Sigmoid colon (tissue), 7 donors: ENCODE measurements around the gene LAD1. TPM values are rescaled to one million over a fixed set of nuclear protein-coding genes. Genes with fewer than 3 reads are reported as not detected.

Source experiments
- DNase-seq: peaks from one replicate; pipeline ENCODE4 v3.0.0-alpha.2; 2019
- H3K27ac ChIP-seq, 4 donors: fragments of 200-600 bp; sonication (generic); one replicate each; pipeline ENCODE4 v1.5.1; 2016 to 2019; ENCODE audit warnings: mild to moderate bottlenecking in 1 of 4
- H3K27me3 ChIP-seq, 3 donors: fragments of 200-600 bp; sonication (generic); one replicate each; pipeline ENCODE4 v1.5.1; 2019; ENCODE audit warnings: mild to moderate bottlenecking in 1 of 3
- H3K36me3 ChIP-seq, 4 donors: fragments of 200-600 bp; sonication (generic); one replicate each; pipeline ENCODE4 v1.5.1; 2016 to 2019
- H3K4me1 ChIP-seq, 4 donors: fragments of 200-600 bp; sonication (generic); one replicate each; pipeline ENCODE4 v1.5.1; 2017 to 2019
- H3K4me3 ChIP-seq, 4 donors: fragments of 200-600 bp; sonication (generic); one replicate each; pipeline ENCODE4 v1.5.1; 2017 to 2019; ENCODE audit warnings: mild to moderate bottlenecking in 2 of 4, moderate library complexity in 1 of 4
- H3K9me3 ChIP-seq, 4 donors: fragments of 200-600 bp in 3 of 4; sonication (generic) in 3 of 4; one replicate each; pipeline versions ENCODE4 v1.5.1 to v1.6.1; 2013 to 2019
- EP300 ChIP-seq, 4 donors: sonication (generic); formaldehyde crosslinking; IDR thresholded peaks; one replicate each; pipeline ENCODE4 v1.6.1; 2017; ENCODE audit warnings: antibody characterized with exemption in 4 of 4
- POLR2A ChIP-seq, 2 donors: fragments of 450-650 bp; IDR thresholded peaks; one replicate each; pipeline ENCODE4 v1.6.1; 2016; ENCODE audit warnings: antibody characterized with exemption in 2 of 2, mild to moderate bottlenecking in 2 of 2, moderate library complexity in 2 of 2
- POLR2AphosphoS5 ChIP-seq, 4 donors: sonication (generic); formaldehyde crosslinking; IDR thresholded peaks; one replicate each; pipeline ENCODE4 v1.6.1; 2017; ENCODE audit warnings: antibody characterized with exemption in 4 of 4
- WGBS, 2 donors: extraction: QIAGEN DNeasy Blood & Tissue Kit; methylation state at CpG; one replicate each; pipeline ENCODE4 v1.1.7; 2013; 5-methylcytosine and 5-hydroxymethylcytosine counted together
- intact Hi-C: fragments of 100-400 bp; cut with DNase I; formaldehyde crosslinking; loops from one replicate; pipeline ENCODE4 v1.15.1; 2023
- polyA plus RNA-seq, 3 donors: library from polyadenylated mRNA; stranded (reverse); fragments of 200-250 nt; gene quantifications; one replicate each; pipeline ENCODE4 v1.2.3, GENCODE V29; 2013
- total RNA-seq, 4 donors: library from RNA; depleted of rRNA; stranded (reverse); fragments of >200 nt; gene quantifications; one replicate each; pipeline ENCODE4 v1.1.0, GENCODE V29; 2016
- TF ChIP-seq, protein P1 (sequence below), 4 experiments: fragments of 450-650 bp in 3 of 4; fragments of 200-600 bp in 1 of 4; IDR thresholded peaks; one replicate each; pipeline ENCODE4 v1.5.1; 2016 to 2019; ENCODE audit warnings: antibody characterized with exemption in 4 of 4, mild to moderate bottlenecking in 3 of 4, moderate library complexity in 2 of 4
- donor health status: healthy with polysubstance abuse.
- donor health status: Bipolar disorder and iron deficiency.
- donor health status: healthy.

LAD1 gene
- total and polyA plus RNA-seq, 7 donors = 63.7 to 151 (median 102) TPM; not detected in 4

DNA sequence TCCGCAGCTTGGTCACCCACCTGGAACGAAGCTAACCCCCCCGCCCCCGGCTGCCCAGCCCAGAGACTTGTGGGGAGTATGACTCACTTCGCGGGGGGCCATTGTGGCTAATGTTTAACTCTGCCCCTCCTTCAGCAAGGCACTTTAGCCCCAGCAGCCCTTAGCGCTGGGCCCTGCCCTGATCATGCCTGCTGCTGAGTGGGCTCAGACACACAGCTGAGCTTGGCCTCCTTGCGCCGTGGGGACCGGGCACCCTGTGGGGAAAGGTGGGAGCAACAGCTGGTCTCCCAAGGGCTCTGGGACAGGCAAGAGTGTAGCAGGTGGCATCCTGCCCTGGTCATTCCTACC is 6.3 kb upstream of the LAD1 start:
- H3K9me3 ChIP-seq = no peaks in the 10 kb centered on the region
- intact Hi-C loops = no loop called here
- TF ChIP-seq, protein P1, sequence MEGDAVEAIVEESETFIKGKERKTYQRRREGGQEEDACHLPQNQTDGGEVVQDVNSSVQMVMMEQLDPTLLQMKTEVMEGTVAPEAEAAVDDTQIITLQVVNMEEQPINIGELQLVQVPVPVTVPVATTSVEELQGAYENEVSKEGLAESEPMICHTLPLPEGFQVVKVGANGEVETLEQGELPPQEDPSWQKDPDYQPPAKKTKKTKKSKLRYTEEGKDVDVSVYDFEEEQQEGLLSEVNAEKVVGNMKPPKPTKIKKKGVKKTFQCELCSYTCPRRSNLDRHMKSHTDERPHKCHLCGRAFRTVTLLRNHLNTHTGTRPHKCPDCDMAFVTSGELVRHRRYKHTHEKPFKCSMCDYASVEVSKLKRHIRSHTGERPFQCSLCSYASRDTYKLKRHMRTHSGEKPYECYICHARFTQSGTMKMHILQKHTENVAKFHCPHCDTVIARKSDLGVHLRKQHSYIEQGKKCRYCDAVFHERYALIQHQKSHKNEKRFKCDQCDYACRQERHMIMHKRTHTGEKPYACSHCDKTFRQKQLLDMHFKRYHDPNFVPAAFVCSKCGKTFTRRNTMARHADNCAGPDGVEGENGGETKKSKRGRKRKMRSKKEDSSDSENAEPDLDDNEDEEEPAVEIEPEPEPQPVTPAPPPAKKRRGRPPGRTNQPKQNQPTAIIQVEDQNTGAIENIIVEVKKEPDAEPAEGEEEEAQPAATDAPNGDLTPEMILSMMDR (IDR thresholded peaks at IDR 0.05) = no peak
- TF ChIP-seq POLR2A (IDR thresholded peaks at IDR 0.05) (peak in 1 of 2 donors; percentile 11), POLR2AphosphoS5 (IDR thresholded peaks at IDR 0.05) (no peak)
- no peaks in the 10 kb centered on the region for H3K36me3 ChIP-seq
- no peak for DNase-seq
- no peak overlapping the region for H3K4me3 ChIP-seq
- H3K4me1 ChIP-seq = no peaks in the 10 kb centered on the region
- WGBS, 2 donors = 16 to 60% methylated on average over 10 of the region's 10 CpGs
- peaks cover 2 to 16% (median 3%) of the 10 kb centered on the region in 3 donors for H3K27me3 ChIP-seq
- no peak overlapping the region for H3K27ac ChIP-seq

DNA sequence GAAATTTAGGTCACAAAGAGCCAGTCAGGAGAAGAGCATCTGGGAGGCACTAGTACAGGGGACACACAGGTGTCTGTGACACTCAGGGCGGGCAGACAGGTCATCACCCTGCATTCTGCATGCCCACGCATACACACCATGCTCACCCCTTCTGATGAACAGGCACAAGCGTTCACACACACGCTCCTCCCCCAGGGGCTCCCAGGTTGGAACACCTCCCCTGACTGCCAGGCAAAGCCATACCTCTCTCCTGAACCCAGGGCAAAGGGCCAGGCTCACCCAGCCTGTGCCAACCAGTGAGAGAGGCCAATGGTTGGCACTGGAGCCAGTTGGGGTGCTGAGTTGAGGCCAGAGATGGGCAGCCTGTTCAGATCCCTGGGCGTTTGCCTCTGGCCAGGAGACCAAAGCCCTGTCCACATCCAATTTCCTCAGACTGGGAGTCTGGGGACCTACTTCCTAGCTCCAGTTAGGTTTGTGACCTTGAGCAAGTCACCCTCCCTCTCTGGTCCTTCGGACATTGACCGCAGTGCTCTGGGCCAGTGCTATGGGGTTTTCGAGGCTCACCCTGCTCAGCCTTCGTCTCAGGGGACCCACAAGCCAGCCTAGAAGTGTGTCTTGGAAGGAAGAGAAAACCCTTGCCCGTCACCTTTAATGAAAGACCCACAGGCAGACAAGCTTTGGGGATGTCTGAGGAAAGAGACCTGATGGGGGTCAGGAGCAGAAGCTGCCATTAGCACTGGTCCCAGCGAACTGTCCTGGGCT is 5.8 kb upstream of the LAD1 start:
- Histone ChIP-seq H3K27ac (no peak overlapping the region), H3K27me3 (peaks cover 7 to 21% (median 9%) of the 10 kb centered on the region in 3 donors), H3K4me1 (no peaks in the 10 kb centered on the region), H3K36me3 (no peaks in the 10 kb centered on the region), H3K9me3 (no peaks in the 10 kb centered on the region), H3K4me3 (no peak overlapping the region)
- intact Hi-C loops = no loop called here
- no peak for DNase-seq
- WGBS, 2 donors = 37 to 78% methylated on average over 11 of the region's 11 CpGs
- no peak for TF ChIP-seq POLR2AphosphoS5 (IDR thresholded peaks at IDR 0.05)
- TF ChIP-seq, protein P1 (IDR thresholded peaks at IDR 0.05) = no peak
- TF ChIP-seq POLR2A (IDR thresholded peaks at IDR 0.05) = no peak
- no peak for TF ChIP-seq EP300 (IDR thresholded peaks at IDR 0.05)

DNA sequence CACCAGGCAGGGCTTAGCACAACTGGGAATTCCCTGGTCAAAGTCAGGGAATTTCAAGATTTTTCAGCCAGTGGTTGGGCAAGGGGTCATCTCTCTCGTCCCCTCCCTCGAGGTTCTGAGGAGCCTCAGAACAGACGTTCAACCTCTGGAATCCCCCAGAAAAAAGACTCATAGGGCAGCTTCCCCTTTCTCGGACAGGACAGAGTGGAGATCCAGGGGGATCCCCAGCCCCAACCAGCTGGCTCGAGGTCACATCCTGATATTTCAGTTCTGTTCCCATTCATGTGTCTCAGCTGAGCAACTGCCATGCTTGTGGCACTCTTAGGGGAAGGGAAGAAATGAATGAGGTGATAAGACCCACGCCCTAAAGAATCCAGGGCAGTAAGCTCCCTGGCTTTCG is 4.9 kb upstream of the LAD1 start:
- DNase-seq = no peak
- H3K9me3 ChIP-seq = no peaks in the 10 kb centered on the region
- intact Hi-C loops = no loop called here
- TF ChIP-seq, protein P1 (IDR thresholded peaks at IDR 0.05) = no peak
- H3K27me3 ChIP-seq = peaks cover 16 to 30% (median 17%) of the 10 kb centered on the region in 3 donors
- no peak overlapping the region for H3K4me3 ChIP-seq
- H3K4me1 ChIP-seq = peaks cover 0 to 8% (median 4%) of the 10 kb centered on the region in 4 donors
- H3K27ac ChIP-seq = no peak overlapping the region
- WGBS, 2 donors = 16 to 43% methylated on average over 7 of the region's 7 CpGs
- no peaks in the 10 kb centered on the region for H3K36me3 ChIP-seq

DNA sequence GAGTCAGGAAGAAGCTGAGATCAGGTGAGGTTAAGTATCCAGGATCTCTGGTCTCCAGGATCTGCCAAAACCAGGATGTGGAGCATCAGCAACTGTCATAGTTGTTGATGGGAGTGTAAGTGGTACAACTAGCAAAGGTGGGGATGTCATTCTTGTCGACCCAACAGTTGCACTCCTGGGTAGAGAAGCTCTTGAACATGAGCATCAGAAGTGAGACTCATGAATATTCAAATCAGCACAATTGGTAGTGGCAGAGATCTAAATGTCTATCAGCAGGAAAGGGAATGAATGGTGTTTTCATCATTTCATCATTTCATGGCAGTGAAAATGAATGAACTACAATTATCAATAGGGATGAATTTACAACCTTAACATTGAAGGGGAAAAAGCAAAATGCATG is 4.2 kb upstream of the LAD1 start:
- no peak overlapping the region for H3K4me3 ChIP-seq
- intact Hi-C loops = no loop called here
- no peaks in the 10 kb centered on the region for H3K36me3 ChIP-seq
- no peak for DNase-seq
- peaks cover 0 to 11% (median 5%) of the 10 kb centered on the region in 4 donors for H3K4me1 ChIP-seq
- H3K27ac ChIP-seq = no peak overlapping the region
- H3K9me3 ChIP-seq = no peaks in the 10 kb centered on the region
- 70 to 80% methylated on average over 1 of the region's 1 CpG for WGBS, 2 donors
- TF ChIP-seq POLR2AphosphoS5 (IDR thresholded peaks at IDR 0.05) = no peak
- no peak for TF ChIP-seq POLR2A (IDR thresholded peaks at IDR 0.05)
- TF ChIP-seq EP300 (IDR thresholded peaks at IDR 0.05) = no peak
- TF ChIP-seq, protein P1 (IDR thresholded peaks at IDR 0.05) = no peak
- H3K27me3 ChIP-seq = peaks cover 23 to 37% (median 23%) of the 10 kb centered on the region in 3 donors

GRCh38 chr1:201401700-201402099 is 2.6 kb upstream of the LAD1 start:
- intact Hi-C loops = no loop called here
- DNase-seq = no peak
- Histone ChIP-seq H3K36me3 (no peaks in the 10 kb centered on the region), H3K9me3 (no peaks in the 10 kb centered on the region), H3K4me1 (peaks cover 0 to 11% (median 5%) of the 10 kb centered on the region in 4 donors), H3K4me3 (no peak overlapping the region), H3K27ac (no peak overlapping the region), H3K27me3 (peaks cover 23 to 44% (median 26%) of the 10 kb centered on the region in 3 donors)
- WGBS, 2 donors = 74 to 80% methylated on average over 2 of the region's 2 CpGs
- TF ChIP-seq EP300 (IDR thresholded peaks at IDR 0.05) = no peak
- TF ChIP-seq POLR2A (IDR thresholded peaks at IDR 0.05) = no peak
- TF ChIP-seq, protein P1 (IDR thresholded peaks at IDR 0.05) = no peak
- no peak for TF ChIP-seq POLR2AphosphoS5 (IDR thresholded peaks at IDR 0.05)
